Mesodermal cell (in vitro differentiated cells): ENCODE results near the gene SUFU.
"Not testable (repeated sequence)": the region's sequence is repeated elsewhere in the genome, so short reads cannot be mapped to it uniquely, and the experiment has no call there.

Experiments used
- H3K27ac ChIP-seq: 2 replicates; pipeline ENCODE4 v1.7.0; 2013; ENCODE audit warnings: mild to moderate bottlenecking, low read depth, low read length, moderate library complexity; ENCODE audit not compliant: severe bottlenecking
- H3K36me3 ChIP-seq: 2 replicates; pipeline ENCODE4 v1.7.1; 2013; ENCODE audit warnings: mild to moderate bottlenecking, low read length, moderate library complexity; ENCODE audit not compliant: control insufficient read depth, insufficient read depth
- H3K4me1 ChIP-seq: one replicate; pipeline ENCODE4 v1.7.1; 2013; ENCODE audit warnings: mild to moderate bottlenecking, low read length; ENCODE audit not compliant: insufficient read depth, control insufficient read depth, poor library complexity, severe bottlenecking
- H3K4me3 ChIP-seq: 2 replicates; pipeline ENCODE4 v1.7.0; 2013; ENCODE audit warnings: low read length, control low read depth, mild to moderate bottlenecking; ENCODE audit not compliant: insufficient read depth, poor library complexity, severe bottlenecking; ENCODE audit errors: extremely low read depth
- H3K9me3 ChIP-seq: 2 replicates; pipeline ENCODE4 v1.7.1; 2013; ENCODE audit warnings: mild to moderate bottlenecking, low read length, moderate library complexity; ENCODE audit not compliant: control insufficient read depth
- WGBS, 2 experiments: methylation state at CpG; one replicate each; pipeline ENCODE4 v1.1.5; 2013; ENCODE audit warnings: missing lambda C conversion rate in 2 of 2; ENCODE audit not compliant: insufficient coverage in 2 of 2; 5-methylcytosine and 5-hydroxymethylcytosine counted together

SUFU gene

GRCh38 chr10:102667411-102667810 lies 163.6 kb downstream of the SUFU start:
- H3K4me1 ChIP-seq: peaks cover 36% of the 10 kb centered on the region
- H3K9me3 ChIP-seq, H3K4me3 ChIP-seq, H3K27ac ChIP-seq, H3K36me3 ChIP-seq: not testable (repeated sequence)
- 100% methylated on average over 1 of the region's 4 CpGs; no CpG with 5 or more reads in 1 of the 2 experiments for WGBS, 2 experiments

GRCh38 chr10:102668326-102669107 lies 164.7 kb downstream of the SUFU start:
- H3K4me1 ChIP-seq: peaks cover 44% of the 10 kb centered on the region
- no peaks in the 10 kb centered on the region for H3K36me3 ChIP-seq
- 97 to 100% methylated on average over 1 to 7 of the region's 10 CpGs for WGBS, 2 experiments
- H3K4me3 ChIP-seq: no peak overlapping the region
- H3K9me3 ChIP-seq: no peaks in the 10 kb centered on the region
- H3K27ac ChIP-seq: no peak overlapping the region

- H3K9me3 ChIP-seq: no peaks in the 10 kb centered on the region
- WGBS, 2 experiments: 70 to 73% methylated on average over 5 of the region's 7 CpGs
These were observed 165.7 kb downstream of the SUFU start for GRCh38 chr10:102669206-102670064.

GRCh38 chr10:102670065-102670670 lies 166.4 kb downstream of the SUFU start:
- Histone ChIP-seq H3K4me1 (peaks cover 61% of the 10 kb centered on the region), H3K4me3 (no peak overlapping the region), H3K36me3 (no peaks in the 10 kb centered on the region), H3K9me3 (no peaks in the 10 kb centered on the region), H3K27ac (peak overlapping the region; percentile 2)
- WGBS, 2 experiments: 88 to 95% methylated on average over 7 to 9 of the region's 9 CpGs

More at GRCh38 chr10:102669206-102670064, 165.7 kb downstream of the SUFU start:
- H3K4me3 ChIP-seq: no peak overlapping the region
- peak overlapping the region; percentile 2 for H3K27ac ChIP-seq
- H3K4me1 ChIP-seq: peaks cover 53% of the 10 kb centered on the region
- H3K36me3 ChIP-seq: no peaks in the 10 kb centered on the region

GRCh38 chr10:102670871-102671434 lies 167.2 kb downstream of the SUFU start:
- Histone ChIP-seq H3K36me3 (no peaks in the 10 kb centered on the region), H3K27ac (peak overlapping the region; percentile 62), H3K9me3 (no peaks in the 10 kb centered on the region), H3K4me3 (no peak overlapping the region), H3K4me1 (peaks cover 69% of the 10 kb centered on the region)
- WGBS, 2 experiments: 75 to 90% methylated on average over 3 to 5 of the region's 6 CpGs

- Histone ChIP-seq H3K27ac (peak overlapping the region; percentile 92), H3K36me3 (no peaks in the 10 kb centered on the region), H3K4me1 (peaks cover 84% of the 10 kb centered on the region), H3K4me3 (no peak overlapping the region), H3K9me3 (no peaks in the 10 kb centered on the region)
- 76 to 91% methylated on average over 8 to 9 of the region's 13 CpGs for WGBS, 2 experiments
These were observed 169.6 kb downstream of the SUFU start for GRCh38 chr10:102673236-102673818.

- Histone ChIP-seq H3K9me3 (no peaks in the 10 kb centered on the region), H3K4me1 (peaks cover 84% of the 10 kb centered on the region), H3K27ac (peak overlapping the region; percentile 92), H3K36me3 (no peaks in the 10 kb centered on the region), H3K4me3 (peak overlapping the region; percentile 3)
- 37 to 43% methylated on average over 8 to 10 of the region's 19 CpGs for WGBS, 2 experiments
These were observed 170.2 kb downstream of the SUFU start for GRCh38 chr10:102673819-102674511.

GRCh38 chr10:102674566-102674965 lies 170.8 kb downstream of the SUFU start:
- no peaks in the 10 kb centered on the region for H3K36me3 ChIP-seq
- peak overlapping the region; percentile 92 for H3K27ac ChIP-seq
- H3K9me3 ChIP-seq: no peaks in the 10 kb centered on the region
- peak overlapping the region; percentile 3 for H3K4me3 ChIP-seq
- WGBS, 2 experiments: no CpG with 5 or more reads among the region's 2 CpGs
- H3K4me1 ChIP-seq: peaks cover 83% of the 10 kb centered on the region

- peaks cover 77% of the 10 kb centered on the region for H3K4me1 ChIP-seq
- H3K9me3 ChIP-seq: no peaks in the 10 kb centered on the region
- WGBS, 2 experiments: 24 to 41% methylated on average over 7 to 8 of the region's 8 CpGs
- no peak overlapping the region for H3K4me3 ChIP-seq
- H3K27ac ChIP-seq: peak overlapping the region; percentile 92
- peaks cover 2% of the 10 kb centered on the region for H3K36me3 ChIP-seq
These were observed 171.4 kb downstream of the SUFU start for GRCh38 chr10:102675011-102675665.
